DOHH2 (cell line): ENCODE measurements around the gene VWA7.

Source experiments
- CTCF ChIP-seq: fragments of 200-600 bp; sonication (generic); IDR thresholded peaks from one replicate; pipeline ENCODE4 v1.5.1; 2014; ENCODE audit warnings: antibody characterized with exemption, mild to moderate bottlenecking, low read depth, low read length; ENCODE audit not compliant: poor library complexity, severe bottlenecking
- EZH2phosphoT487 ChIP-seq: fragments of 200-600 bp; sonication (generic); IDR thresholded peaks from 2 replicates; pipeline ENCODE4 v1.6.1; 2017; ENCODE audit warnings: borderline replicate concordance, mild to moderate bottlenecking, antibody characterized with exemption, low read length, moderate library complexity, mixed read lengths

GRCh38 chr6:31781244-31782125 lies 4.4 kb upstream of the VWA7 start:
- TF ChIP-seq CTCF (no peak), EZH2phosphoT487 (no peak)
